Measurements from ENCODE around the gene CEACAM19.

GRCh38 chr19:44694184-44694579 lies 22.9 kb downstream of the CEACAM19 start:
- no peak for TF ChIP-seq POLR2A (IDR thresholded peaks at IDR 0.05; ENCODE audit: low read depth, low read length)
- peak in 1 of 2 donors; percentile 20 for TF ChIP-seq CTCF (IDR thresholded peaks at IDR 0.05; ENCODE audit: extremely low read depth in 1 of 2, insufficient read depth in 1 of 2, low read depth in 1 of 2, low read length in 2 of 2)
